ENCODE results near the gene SESN1. TPM values are rescaled to one million over a fixed set of nuclear protein-coding genes. Genes with fewer than 3 reads are reported as not detected.

SESN1 gene
- total RNA-seq, 4 donors from 2014 or later, result 10.4 to 55.9 (median 21.7) TPM

DNA sequence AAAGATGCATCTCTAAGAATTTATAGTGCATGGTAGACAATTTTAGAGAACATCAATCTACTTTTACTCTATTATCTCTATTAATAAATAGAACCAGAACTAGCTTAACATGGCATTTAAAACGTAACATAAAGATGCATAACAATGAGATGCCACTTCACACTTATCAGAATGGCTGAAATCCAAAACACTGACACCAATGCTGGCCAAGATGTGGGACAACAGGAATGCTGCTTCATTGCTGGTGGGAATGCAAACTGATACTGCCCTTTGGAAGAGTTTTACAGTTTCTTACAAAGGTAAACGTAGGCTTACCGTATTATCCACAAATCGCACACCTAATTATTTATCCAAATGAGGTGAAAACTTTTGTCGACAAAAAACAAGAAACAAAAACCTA lies 95.2 kb downstream of the SESN1 start:
- no peak overlapping the region for H3K27ac ChIP-seq
- H3K4me3 ChIP-seq, result no peak overlapping the region
- WGBS, 2 donors, result 89 to 91% methylated on average over 5 of the region's 5 CpGs
- H3K36me3 ChIP-seq, result peaks cover 0 to 71% (median 15%) of the 10 kb centered on the region in 3 donors
- TF ChIP-seq, protein P1, sequence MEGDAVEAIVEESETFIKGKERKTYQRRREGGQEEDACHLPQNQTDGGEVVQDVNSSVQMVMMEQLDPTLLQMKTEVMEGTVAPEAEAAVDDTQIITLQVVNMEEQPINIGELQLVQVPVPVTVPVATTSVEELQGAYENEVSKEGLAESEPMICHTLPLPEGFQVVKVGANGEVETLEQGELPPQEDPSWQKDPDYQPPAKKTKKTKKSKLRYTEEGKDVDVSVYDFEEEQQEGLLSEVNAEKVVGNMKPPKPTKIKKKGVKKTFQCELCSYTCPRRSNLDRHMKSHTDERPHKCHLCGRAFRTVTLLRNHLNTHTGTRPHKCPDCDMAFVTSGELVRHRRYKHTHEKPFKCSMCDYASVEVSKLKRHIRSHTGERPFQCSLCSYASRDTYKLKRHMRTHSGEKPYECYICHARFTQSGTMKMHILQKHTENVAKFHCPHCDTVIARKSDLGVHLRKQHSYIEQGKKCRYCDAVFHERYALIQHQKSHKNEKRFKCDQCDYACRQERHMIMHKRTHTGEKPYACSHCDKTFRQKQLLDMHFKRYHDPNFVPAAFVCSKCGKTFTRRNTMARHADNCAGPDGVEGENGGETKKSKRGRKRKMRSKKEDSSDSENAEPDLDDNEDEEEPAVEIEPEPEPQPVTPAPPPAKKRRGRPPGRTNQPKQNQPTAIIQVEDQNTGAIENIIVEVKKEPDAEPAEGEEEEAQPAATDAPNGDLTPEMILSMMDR (IDR thresholded peaks at IDR 0.05), result no peak
- no peak for TF ChIP-seq POLR2A (IDR thresholded peaks at IDR 0.05)
- intact Hi-C loops (cut with DNase I), result no loop called here
- no peaks in the 10 kb centered on the region for H3K27me3 ChIP-seq
- no peaks in the 10 kb centered on the region for H3K9me3 ChIP-seq
- peaks cover 13 to 48% (median 17%) of the 10 kb centered on the region in 3 donors for H3K4me1 ChIP-seq
- DNase-seq, result no peak

DNA sequence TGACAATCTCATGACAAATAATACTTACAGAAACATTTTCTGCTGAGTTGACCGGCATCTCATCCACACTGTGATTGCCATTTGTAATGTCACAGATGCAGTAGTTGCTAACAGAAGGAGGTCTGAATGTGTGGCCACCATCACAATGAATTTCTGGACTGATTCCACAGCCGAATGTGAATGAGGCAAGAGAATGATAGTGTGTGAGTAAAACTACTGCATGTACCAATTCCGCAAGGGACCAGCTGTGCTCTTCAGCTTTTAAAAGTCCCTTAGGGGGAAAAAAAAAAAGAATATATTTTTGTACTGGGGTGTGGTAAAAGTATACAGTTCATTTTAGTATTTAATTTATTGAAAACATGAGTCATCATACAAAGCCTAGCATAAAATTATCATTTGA lies 96.2 kb downstream of the SESN1 start:
- Histone ChIP-seq H3K4me1 (peaks cover 5 to 38% (median 12%) of the 10 kb centered on the region in 3 donors), H3K4me3 (no peak overlapping the region), H3K27me3 (no peaks in the 10 kb centered on the region), H3K27ac (no peak overlapping the region), H3K36me3 (peaks cover 0 to 81% (median 18%) of the 10 kb centered on the region in 3 donors), H3K9me3 (no peaks in the 10 kb centered on the region)
- intact Hi-C loops (cut with DNase I), result no loop called here
- DNase-seq, result no peak
- WGBS, 2 donors, result 88 to 93% methylated on average over 3 of the region's 3 CpGs
- TF ChIP-seq, protein P1 (IDR thresholded peaks at IDR 0.05), result no peak
- no peak for TF ChIP-seq POLR2A (IDR thresholded peaks at IDR 0.05)

DNA sequence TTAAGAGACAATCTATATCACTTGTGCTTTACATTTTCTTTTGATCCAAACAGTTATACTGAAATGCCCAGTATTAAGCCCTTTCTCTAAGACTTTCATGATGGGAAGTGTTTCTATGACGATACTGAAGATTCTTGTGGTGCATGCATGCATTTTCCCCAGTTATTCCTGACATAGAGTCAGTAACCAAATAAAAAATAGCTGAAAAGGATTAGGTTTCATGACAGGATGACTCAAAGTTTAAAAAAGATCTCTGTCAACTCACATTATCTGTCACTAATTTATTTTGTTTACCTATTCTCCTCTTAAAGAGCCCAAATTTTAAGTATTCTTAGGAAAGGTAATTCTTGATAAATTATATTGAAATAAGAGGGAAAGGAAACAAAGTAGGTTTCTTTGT lies 98.4 kb downstream of the SESN1 start:
- Histone ChIP-seq H3K4me3 (no peak overlapping the region), H3K9me3 (no peaks in the 10 kb centered on the region), H3K36me3 (peaks cover 0 to 100% (median 33%) of the 10 kb centered on the region in 3 donors), H3K4me1 (peaks cover 0 to 15% (median 0%) of the 10 kb centered on the region in 3 donors), H3K27me3 (no peaks in the 10 kb centered on the region), H3K27ac (no peak overlapping the region)
- 96 to 100% methylated on average over 1 of the region's 1 CpG for WGBS, 2 donors
- no peak for DNase-seq
- intact Hi-C loops (cut with DNase I), result no loop called here
- TF ChIP-seq, protein P1 (IDR thresholded peaks at IDR 0.05), result no peak
- no peak for TF ChIP-seq POLR2A (IDR thresholded peaks at IDR 0.05)

DNA sequence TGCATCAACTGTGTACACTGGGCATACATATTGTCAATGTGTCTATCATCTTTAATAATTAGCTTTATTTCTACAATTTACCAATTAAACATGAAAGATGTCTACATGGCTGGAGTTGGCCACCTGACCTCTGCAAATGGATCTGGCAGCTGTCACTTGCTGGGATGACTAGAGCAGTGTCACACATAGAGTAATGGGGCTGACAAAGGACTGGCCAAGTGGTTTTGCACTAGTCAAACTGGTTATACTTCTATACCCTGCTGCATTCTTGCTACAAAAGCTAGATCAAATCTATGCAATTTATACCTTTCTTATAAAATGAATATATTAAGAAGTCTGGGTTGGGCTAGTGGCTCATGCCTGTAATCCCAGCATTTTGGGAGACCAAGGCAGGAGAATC lies 99.3 kb downstream of the SESN1 start:
- H3K9me3 ChIP-seq, result no peaks in the 10 kb centered on the region
- no peak for DNase-seq
- H3K36me3 ChIP-seq, result peaks cover 4 to 100% (median 38%) of the 10 kb centered on the region in 3 donors
- TF ChIP-seq POLR2A (IDR thresholded peaks at IDR 0.05), result no peak
- TF ChIP-seq, protein P1 (IDR thresholded peaks at IDR 0.05), result no peak
- H3K27ac ChIP-seq, result no peak overlapping the region
- H3K4me1 ChIP-seq, result peaks cover 0 to 13% (median 0%) of the 10 kb centered on the region in 3 donors
- no peak overlapping the region for H3K4me3 ChIP-seq
- intact Hi-C loops (cut with DNase I), result no loop called here
- H3K27me3 ChIP-seq, result no peaks in the 10 kb centered on the region

DNA sequence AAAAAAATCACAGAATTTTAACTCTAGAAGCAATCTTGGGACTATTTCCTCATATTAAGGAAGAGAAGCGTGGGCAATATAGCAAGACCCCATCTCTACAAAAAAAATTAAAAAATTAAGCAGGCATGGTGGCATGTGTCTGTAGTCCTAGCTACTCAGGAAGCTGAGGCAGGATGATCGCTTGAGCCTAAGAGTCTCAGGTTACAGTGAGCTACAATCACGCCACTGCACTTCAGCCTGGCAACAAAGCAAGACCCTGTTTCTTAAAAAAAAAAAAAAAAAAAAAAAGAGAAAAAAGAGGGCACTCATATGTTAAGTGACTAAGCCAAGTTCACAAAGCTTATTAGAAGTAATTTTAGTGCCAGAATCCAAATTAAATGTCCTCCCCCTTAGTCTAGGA lies 100.8 kb downstream of the SESN1 start:
- Histone ChIP-seq H3K27ac (no peak overlapping the region), H3K27me3 (no peaks in the 10 kb centered on the region), H3K4me3 (no peak overlapping the region), H3K9me3 (no peaks in the 10 kb centered on the region), H3K36me3 (peaks cover 4 to 100% (median 45%) of the 10 kb centered on the region in 3 donors), H3K4me1 (peaks cover 0 to 13% (median 0%) of the 10 kb centered on the region in 3 donors)
- WGBS, 2 donors, result 83 to 100% methylated on average over 2 to 3 of the region's 3 CpGs
- TF ChIP-seq POLR2A (IDR thresholded peaks at IDR 0.05), result no peak
- TF ChIP-seq, protein P1 (IDR thresholded peaks at IDR 0.05), result no peak
- no peak for DNase-seq
- intact Hi-C loops (cut with DNase I), result no loop called here
